Astrocyte (in vitro differentiated cells and primary cell): ENCODE measurements around the gene LEUTX. TPM values are rescaled to one million over a fixed set of nuclear protein-coding genes. Genes with fewer than 3 reads are reported as not detected.

ENCODE experiments used
- DNase-seq: peaks from one replicate; pipeline ENCODE4 v3.0.0-alpha.2; 2010; ENCODE audit warnings: low read depth
- FAIRE-seq: peaks from 2 replicates; lab custom pipeline; 2011; peaks lifted over from hg19 to GRCh38; lab: Jason Lieb, UNC
- H2AFZ ChIP-seq: 2 replicates; pipeline ENCODE4 v1.6.0; 2012; ENCODE audit warnings: low read depth, low read length, inconsistent platforms
- H3K27ac ChIP-seq: 2 replicates; pipeline ENCODE4 v1.5.1; 2011; ENCODE audit warnings: low read depth, low read length, inconsistent platforms
- H3K27me3 ChIP-seq: 2 replicates; pipeline ENCODE4 v1.6.0; 2011; ENCODE audit warnings: low read length, inconsistent platforms; ENCODE audit not compliant: insufficient read depth
- H3K36me3 ChIP-seq: 2 replicates; pipeline ENCODE4 v1.5.1; 2011; ENCODE audit warnings: low read length, inconsistent platforms; ENCODE audit not compliant: insufficient read depth
- H3K4me1 ChIP-seq: 2 replicates; pipeline ENCODE4 v1.5.1; 2011; ENCODE audit warnings: low read length, inconsistent platforms; ENCODE audit not compliant: insufficient read depth
- H3K4me2 ChIP-seq: 2 replicates; pipeline ENCODE4 v1.6.0; 2012; ENCODE audit warnings: low read length, inconsistent platforms
- H3K4me3 ChIP-seq: 2 replicates; pipeline ENCODE4 v1.5.1; 2011; ENCODE audit warnings: low read depth, mild to moderate bottlenecking, low read length, inconsistent platforms; ENCODE audit not compliant: insufficient read depth
- H3K79me2 ChIP-seq: 2 replicates; pipeline ENCODE4 v1.6.0; 2012; ENCODE audit warnings: mild to moderate bottlenecking, low read length, inconsistent platforms; ENCODE audit not compliant: insufficient read depth
- H3K9ac ChIP-seq: 2 replicates; pipeline ENCODE4 v1.6.0; 2012; ENCODE audit warnings: mild to moderate bottlenecking, low read length, inconsistent platforms
- H3K9me3 ChIP-seq: 2 replicates; pipeline ENCODE4 v1.5.1; 2012; ENCODE audit warnings: low read depth, mild to moderate bottlenecking, low read length, inconsistent platforms; ENCODE audit not compliant: insufficient read depth
- H4K20me1 ChIP-seq: 2 replicates; pipeline ENCODE4 v1.6.0; 2012; ENCODE audit warnings: low read length, inconsistent platforms; ENCODE audit not compliant: insufficient read depth
- H3K27ac Mint-ChIP-seq: one replicate; pipeline ENCODE4 v1.8.0; 2021; ENCODE audit warnings: mild to moderate bottlenecking, mixed read lengths; ENCODE audit not compliant: unreplicated experiment
- H3K27me3 Mint-ChIP-seq: one replicate; pipeline ENCODE4 v1.8.0; 2021; ENCODE audit warnings: low read depth, mixed read lengths; ENCODE audit not compliant: unreplicated experiment
- H3K36me3 Mint-ChIP-seq: one replicate; pipeline ENCODE4 v1.8.0; 2021; ENCODE audit warnings: low read depth, mixed read lengths; ENCODE audit not compliant: unreplicated experiment
- H3K4me1 Mint-ChIP-seq: one replicate; pipeline ENCODE4 v1.8.0; 2021; ENCODE audit warnings: low read depth, mixed read lengths; ENCODE audit not compliant: unreplicated experiment
- H3K4me3 Mint-ChIP-seq: one replicate; pipeline ENCODE4 v1.8.0; 2021; ENCODE audit warnings: mild to moderate bottlenecking, moderate library complexity, mixed read lengths; ENCODE audit not compliant: unreplicated experiment
- H3K9me3 Mint-ChIP-seq: one replicate; pipeline ENCODE4 v1.8.0; 2021; ENCODE audit warnings: mild to moderate bottlenecking, mixed read lengths; ENCODE audit not compliant: unreplicated experiment
- EZH2 ChIP-seq: IDR thresholded peaks from 2 replicates; pipeline ENCODE4 v1.6.1; 2012; ENCODE audit warnings: mild to moderate bottlenecking, low read length, inconsistent platforms; ENCODE audit not compliant: insufficient read depth
- total RNA-seq: library from RNA; stranded (reverse); gene quantifications from 2 replicates; pipeline ENCODE4 v1.2.1, GENCODE V29; 2021
- TF ChIP-seq, protein P1 (sequence below): IDR thresholded peaks from 2 replicates; pipeline ENCODE4 v1.5.1; 2011; ENCODE audit warnings: low read depth, mild to moderate bottlenecking, inconsistent platforms, low read length, moderate library complexity; ENCODE audit not compliant: insufficient read depth

Gene LEUTX
- total RNA-seq, 1 donor from 2014 or later = not detected

DNA sequence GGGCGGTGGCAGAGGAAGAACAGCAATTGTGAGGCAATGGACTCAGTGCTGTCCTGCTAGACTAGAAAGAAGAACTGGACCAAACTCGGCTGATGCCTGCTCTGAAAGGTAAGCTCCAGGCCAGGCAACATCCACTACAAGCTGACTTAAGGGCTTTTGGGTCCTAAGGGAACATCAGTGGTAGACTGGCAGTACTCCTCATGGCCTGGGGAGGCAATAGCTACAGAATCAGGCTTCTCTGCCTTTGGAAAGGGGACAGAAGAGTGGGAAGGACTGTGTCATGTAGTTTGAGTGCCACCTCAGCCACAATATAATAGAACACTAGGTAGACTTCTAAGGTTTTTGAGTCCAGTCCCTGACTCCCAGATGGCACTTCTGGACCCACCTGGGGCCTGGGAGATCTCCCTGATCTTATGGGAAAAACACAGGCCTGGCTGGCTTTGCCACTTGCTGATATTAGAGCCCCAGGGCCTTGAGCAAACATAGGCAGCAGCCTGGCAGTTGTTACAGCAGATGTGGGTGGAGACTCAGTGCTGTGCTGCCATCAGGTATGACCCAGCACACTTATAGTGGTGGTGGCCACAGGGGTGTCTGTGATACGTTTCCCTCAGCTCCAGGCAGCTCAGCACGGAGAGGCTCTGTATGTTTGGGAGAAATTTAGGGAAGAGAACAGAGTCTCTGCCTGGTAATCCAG lies 31.7 kb upstream of the LEUTX start:
- Histone ChIP-seq H3K27ac (no peak overlapping the region), H3K9me3 (no peaks in the 10 kb centered on the region), H3K79me2 (no peaks in the 10 kb centered on the region), H4K20me1 (no peaks in the 10 kb centered on the region), H3K4me1 (no peaks in the 10 kb centered on the region), H3K4me3 (no peak overlapping the region), H3K27me3 (no peaks in the 10 kb centered on the region), H3K4me2 (no peak overlapping the region), H2AFZ (no peak overlapping the region), H3K9ac (no peak overlapping the region), H3K36me3 (no peaks in the 10 kb centered on the region)
- Mint-ChIP-seq H3K27ac (no peak overlapping the region), H3K4me3 (no peak overlapping the region), H3K27me3 (peaks cover 26% of the 10 kb centered on the region), H3K4me1 (no peaks in the 10 kb centered on the region), H3K36me3 (no peaks in the 10 kb centered on the region), H3K9me3 (no peaks in the 10 kb centered on the region)
- FAIRE-seq (no peak), DNase-seq (no peak)
- TF ChIP-seq, protein P1, sequence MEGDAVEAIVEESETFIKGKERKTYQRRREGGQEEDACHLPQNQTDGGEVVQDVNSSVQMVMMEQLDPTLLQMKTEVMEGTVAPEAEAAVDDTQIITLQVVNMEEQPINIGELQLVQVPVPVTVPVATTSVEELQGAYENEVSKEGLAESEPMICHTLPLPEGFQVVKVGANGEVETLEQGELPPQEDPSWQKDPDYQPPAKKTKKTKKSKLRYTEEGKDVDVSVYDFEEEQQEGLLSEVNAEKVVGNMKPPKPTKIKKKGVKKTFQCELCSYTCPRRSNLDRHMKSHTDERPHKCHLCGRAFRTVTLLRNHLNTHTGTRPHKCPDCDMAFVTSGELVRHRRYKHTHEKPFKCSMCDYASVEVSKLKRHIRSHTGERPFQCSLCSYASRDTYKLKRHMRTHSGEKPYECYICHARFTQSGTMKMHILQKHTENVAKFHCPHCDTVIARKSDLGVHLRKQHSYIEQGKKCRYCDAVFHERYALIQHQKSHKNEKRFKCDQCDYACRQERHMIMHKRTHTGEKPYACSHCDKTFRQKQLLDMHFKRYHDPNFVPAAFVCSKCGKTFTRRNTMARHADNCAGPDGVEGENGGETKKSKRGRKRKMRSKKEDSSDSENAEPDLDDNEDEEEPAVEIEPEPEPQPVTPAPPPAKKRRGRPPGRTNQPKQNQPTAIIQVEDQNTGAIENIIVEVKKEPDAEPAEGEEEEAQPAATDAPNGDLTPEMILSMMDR = no peak
- no peak for TF ChIP-seq EZH2

DNA sequence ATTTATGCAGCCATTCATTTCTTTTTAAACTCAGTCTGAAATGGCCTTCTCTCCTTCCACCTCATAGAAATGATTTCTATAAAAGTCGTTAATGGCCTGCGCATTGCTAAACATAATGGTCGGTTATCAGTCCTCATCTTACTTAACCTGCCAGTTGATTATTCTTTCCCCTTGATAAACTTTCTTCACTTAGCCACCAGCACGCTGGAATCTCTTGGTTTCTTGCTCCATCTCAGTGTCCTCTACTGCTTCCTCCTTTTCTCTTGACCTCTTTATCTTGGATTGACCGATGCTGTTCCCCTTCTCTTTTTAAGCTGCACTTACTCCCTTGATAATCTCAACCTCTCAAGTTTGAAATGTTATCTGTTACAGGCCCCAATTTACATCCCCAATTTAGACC lies 28.7 kb upstream of the LEUTX start:
- Histone ChIP-seq H3K9me3 (no peaks in the 10 kb centered on the region), H3K36me3 (no peaks in the 10 kb centered on the region), H3K4me2 (no peak overlapping the region), H3K27me3 (no peaks in the 10 kb centered on the region), H3K79me2 (no peaks in the 10 kb centered on the region), H3K4me1 (no peaks in the 10 kb centered on the region), H4K20me1 (no peaks in the 10 kb centered on the region), H3K27ac (no peak overlapping the region), H3K9ac (no peak overlapping the region), H3K4me3 (no peak overlapping the region), H2AFZ (no peak overlapping the region)
- H3K9me3 Mint-ChIP-seq = peaks cover 2% of the 10 kb centered on the region
- TF ChIP-seq, protein P1 = no peak
- no peak for TF ChIP-seq EZH2
- peaks cover 23% of the 10 kb centered on the region for H3K27me3 Mint-ChIP-seq
- FAIRE-seq = no peak
- no peak overlapping the region for H3K27ac Mint-ChIP-seq
- DNase-seq = no peak
- no peaks in the 10 kb centered on the region for H3K4me1 Mint-ChIP-seq
- no peak overlapping the region for H3K4me3 Mint-ChIP-seq
- no peaks in the 10 kb centered on the region for H3K36me3 Mint-ChIP-seq

DNA sequence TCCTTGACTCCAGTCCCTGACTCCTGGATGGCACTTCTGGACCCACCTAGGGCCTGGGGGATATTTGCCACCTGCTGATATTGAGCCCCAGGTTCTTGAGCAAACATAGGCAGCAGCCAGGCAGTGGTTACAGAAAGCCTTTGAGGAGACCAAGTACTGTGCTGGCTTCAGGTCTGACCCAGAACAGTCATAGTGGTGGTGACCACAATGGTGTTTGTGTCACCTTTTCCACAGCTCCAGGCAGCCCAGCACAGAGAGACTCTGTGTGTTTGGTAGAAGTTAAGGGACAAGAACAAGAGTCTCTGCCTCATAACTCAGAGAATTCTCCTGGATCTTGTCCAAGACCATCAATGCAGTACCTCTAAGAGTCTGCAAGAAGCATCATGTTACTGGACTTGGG lies 26.3 kb upstream of the LEUTX start:
- Mint-ChIP-seq H3K4me3 (no peak overlapping the region), H3K27me3 (peaks cover 19% of the 10 kb centered on the region), H3K4me1 (no peaks in the 10 kb centered on the region), H3K36me3 (no peaks in the 10 kb centered on the region), H3K27ac (no peak overlapping the region), H3K9me3 (peaks cover 2% of the 10 kb centered on the region)
- Histone ChIP-seq H3K27ac (no peak overlapping the region), H3K4me3 (no peak overlapping the region), H3K9ac (no peak overlapping the region), H4K20me1 (no peaks in the 10 kb centered on the region), H3K4me1 (no peaks in the 10 kb centered on the region), H3K9me3 (no peaks in the 10 kb centered on the region), H3K79me2 (no peaks in the 10 kb centered on the region), H2AFZ (no peak overlapping the region), H3K36me3 (no peaks in the 10 kb centered on the region), H3K4me2 (no peak overlapping the region), H3K27me3 (no peaks in the 10 kb centered on the region)
- no peak for FAIRE-seq
- TF ChIP-seq EZH2 = no peak
- TF ChIP-seq, protein P1 = no peak
- DNase-seq = no peak
